HG03469 (cell line): Measurements from ENCODE around the gene PRRX1.

Source experiments
- ATAC-seq: cut with Tn5 transposase; IDR thresholded peaks from one replicate; pipeline ENCODE4 v1.9.1; 2021; ENCODE audit warnings: mild to moderate bottlenecking, moderate library complexity, moderate number of reproducible peaks; ENCODE audit not compliant: unreplicated experiment

Gene PRRX1

DNA sequence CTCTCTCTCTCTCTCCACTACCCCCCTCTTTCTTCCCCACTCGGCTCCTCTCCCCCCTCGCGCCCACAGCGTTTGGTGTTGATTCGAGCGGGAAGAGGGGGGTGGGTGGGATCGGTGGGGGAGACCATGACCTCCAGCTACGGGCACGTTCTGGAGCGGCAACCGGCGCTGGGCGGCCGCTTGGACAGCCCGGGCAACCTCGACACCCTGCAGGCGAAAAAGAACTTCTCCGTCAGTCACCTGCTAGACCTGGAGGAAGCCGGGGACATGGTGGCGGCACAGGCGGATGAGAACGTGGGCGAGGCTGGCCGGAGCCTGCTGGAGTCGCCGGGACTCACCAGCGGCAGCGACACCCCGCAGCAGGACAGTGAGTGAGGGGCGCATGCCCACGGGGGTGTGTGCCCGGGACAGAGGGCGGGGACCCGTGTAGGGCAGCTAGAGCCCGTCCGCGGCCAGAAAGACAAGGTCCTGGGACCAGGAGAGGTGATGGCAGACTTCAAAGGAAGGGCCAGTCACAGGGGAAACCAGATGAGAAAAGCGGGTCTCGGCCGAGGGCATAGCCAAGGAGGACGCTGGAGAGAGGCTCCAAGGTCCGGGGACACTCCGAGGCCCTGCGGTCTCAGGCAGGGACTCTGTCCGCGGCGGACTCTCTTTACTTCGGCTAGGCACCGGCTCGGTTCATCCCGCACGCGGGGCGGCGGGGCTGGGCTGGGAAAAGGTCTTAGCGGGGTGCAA lies at the start of gene PRRX1:
TSS of gene PRRX1 (plus strand) at position 39 of the 735 bp plus-strand sequence. CDS start at position 127, 88 bp downstream.
- ATAC-seq: no peak

DNA sequence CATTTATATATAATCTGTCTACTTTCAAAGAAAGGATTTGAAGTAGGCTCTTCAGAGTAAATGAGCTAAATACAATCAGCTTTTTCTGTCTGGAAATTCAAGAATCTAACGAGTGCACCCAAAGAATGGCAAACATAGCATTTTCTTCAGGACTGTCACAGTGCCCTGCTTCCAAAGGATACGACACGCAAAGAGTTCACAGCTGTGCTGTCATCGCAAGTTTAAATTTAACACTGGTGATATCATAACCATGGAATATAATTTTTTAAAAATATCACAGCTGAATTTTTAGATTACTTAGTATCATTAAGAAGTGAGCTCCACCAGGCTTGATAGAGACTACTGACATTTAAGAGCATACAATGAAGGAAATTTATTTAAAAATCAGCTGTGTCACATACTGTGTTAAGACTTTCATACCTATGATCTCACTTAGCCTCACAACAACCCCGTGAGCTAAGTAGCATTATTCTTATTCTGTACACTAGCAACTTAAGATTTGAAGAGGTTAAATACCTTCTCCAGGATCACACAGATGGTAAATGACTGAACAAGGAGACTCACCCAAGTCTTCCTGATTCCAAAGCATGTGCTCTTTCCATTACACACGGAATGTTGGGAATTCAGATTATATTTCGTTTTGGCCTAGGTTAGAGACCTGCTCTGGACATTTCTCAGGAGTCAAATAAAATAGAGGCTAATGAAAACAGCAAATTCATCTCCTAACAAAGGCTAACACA lies 46.2 kb upstream of the PRRX1 start:
- no peak for ATAC-seq

DNA sequence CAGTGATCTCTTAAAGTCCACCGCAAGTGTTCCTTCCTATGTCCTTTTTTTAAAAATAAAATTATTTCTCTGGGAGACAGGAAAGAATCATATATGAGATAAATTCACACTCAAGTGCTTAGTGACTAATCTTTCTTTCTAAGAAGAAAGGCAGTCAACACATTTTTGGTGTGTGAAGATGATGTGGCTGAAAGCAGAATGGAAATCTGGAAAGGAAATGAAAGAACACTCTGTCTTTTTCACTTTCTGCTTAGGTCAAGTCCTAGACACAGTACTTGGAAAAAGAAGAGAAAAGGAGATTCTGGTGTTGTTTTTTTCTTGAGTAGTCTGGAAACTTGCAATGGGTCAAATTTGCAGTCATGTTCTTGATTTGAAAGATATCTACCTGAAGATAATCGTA lies 45.5 kb upstream of the PRRX1 start:
- no peak for ATAC-seq

DNA sequence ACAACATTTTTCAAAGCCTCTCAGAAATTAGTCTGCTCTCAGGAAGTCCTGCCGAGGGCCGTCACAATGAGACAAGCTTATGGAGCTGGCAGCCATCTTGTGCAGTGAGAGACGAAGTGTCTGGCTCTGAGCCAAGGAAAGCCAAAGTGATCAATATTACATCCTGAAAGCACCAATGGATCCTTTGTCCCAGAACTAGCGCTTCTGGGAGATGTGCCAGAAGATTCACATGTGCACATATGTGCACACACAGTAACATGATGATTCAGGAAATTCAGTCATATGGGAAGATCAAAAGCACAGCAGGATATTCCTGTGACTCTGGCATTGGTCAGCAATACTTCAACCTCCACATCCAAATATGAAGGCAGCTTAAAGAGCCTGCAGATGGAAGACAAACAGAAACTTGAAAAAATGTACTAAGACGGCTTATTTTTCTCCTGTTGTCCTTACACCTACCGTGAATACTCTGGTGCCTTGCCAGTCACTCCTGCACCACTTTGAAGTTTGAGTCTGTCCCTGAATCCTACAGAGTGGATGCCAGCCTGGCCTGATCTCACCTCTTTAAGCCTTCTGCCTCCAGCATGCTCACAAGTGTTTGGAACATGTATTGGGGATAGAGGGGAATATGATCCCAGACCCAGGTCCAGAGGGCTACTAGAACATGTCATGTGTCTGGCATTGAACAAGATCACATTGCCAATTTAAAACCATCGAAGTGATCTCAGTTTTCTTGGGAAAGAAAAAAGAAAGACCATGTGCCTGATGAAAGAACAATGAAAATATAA lies 44.5 kb upstream of the PRRX1 start:
- no peak for ATAC-seq

DNA sequence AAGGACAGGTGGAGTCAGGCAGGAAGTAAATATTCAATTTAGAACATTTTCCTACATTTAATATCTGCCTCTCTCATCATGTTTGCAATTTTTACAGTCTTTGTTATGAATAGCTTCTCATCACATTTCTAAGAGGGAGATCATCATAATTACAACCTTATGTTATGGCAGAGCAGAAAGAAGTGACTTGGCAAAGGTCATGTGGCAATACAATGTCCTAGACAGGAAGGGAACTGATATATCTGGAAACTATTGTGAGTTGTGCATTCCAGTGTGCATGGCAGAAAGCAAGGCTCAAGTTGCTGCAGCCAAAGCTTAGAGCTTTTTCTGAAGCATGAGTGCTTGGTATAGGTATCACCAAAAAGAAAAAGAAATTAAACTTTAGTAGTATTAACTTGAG lies 43.8 kb upstream of the PRRX1 start:
- ATAC-seq: no peak

DNA sequence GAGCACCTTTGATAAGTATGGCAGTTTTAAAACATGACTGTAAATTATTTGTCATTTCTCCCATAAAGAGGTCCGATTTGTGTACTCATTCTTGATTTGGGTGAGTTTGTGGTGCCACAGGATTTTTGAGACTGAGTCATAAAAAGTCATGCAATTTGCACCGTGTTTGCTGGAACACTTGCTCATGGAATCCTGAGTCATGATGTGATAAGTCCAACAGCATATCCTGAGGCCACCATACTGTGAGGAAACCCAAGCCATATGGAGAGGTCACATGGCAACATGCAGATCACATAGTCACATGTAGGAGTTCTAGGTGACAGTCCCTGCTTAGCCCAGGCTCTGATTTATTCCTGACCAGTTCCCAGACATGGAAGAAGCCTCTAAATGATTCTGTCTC lies 40.8 kb upstream of the PRRX1 start:
- no peak for ATAC-seq

DNA sequence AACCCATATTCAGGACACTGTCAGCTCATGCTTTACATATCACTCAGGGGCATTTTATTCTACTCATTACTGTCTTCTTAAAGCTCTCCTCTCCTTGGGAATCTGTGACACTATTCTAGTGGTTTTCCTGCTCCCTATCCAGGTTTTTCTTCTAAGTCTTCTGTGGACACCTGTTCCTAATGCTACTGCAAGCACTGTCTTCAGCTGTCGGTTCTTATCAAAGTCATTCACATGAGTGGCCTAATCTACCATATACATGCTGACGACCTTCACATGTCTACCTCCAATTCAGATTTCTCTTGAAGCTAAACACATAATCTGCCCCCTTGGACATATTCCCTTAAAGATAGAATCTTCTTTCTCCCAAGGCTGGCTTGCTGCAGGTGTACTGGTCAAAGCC lies 39.8 kb upstream of the PRRX1 start:
- no peak for ATAC-seq

DNA sequence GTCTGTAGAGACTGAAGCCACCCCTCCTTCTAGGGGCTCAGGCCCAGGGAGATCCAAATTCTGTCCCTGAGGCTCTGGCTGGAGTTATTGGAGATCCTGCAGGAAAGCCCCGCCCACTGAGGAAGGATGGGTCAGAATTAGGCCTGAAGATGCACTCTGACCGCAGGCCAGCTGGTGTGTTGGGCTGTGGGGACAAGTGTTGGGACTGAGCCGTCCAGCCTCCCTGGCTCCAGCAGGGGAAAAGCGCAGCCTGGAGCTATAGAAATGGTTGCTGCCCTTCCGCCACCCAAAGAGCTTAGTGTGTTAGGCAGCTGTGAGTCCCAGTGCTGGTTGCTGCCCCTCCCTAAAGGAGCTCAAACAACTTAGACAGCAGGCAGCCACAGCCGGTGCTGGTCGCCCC lies 33.0 kb upstream of the PRRX1 start:
- ATAC-seq: no peak

DNA sequence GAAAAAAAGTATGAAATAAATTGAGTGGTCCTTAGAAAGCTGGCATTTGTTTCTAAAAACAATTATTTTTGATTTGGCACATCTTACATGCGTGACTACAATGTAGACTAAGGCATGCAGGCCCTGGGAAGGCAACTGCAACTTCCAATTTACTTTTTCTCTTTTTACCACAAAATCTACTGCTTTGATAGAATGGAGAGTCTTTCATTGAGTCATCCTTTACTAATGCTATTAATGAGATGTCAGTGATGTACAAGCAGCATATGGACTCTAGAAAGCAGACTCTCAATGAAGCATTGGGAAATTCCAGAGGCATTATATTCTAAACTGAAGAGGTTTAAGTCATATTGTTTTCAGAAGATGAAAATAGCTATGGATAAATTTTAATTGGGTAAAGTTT lies 29.6 kb upstream of the PRRX1 start:
- no peak for ATAC-seq

DNA sequence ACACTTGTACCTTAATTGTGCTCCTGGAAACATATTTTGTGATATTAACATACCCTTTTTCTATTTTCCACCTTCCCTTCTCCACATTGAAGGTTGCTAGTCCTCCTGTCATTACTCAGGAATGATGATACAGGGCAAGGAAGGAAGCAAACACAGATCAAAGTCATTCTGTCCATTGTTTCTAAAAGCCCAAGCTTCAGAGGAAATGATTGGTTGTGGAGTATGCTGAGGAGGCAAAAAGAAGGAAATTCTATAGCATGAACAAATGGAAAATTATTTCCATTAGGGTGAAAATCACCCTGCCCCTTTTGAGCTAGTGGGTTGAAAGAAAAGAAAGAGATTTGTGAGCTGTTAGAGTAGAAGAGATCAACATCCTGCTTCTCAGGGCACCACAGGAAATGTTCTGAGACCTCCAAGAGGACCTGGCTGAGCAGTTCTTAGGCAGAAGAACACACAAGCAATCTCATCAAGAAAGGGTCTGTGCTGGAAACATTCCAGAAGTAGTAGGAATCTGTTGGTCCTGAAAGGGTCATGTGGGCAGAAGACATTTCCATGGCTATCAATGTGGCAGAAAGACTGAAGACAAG lies 29.0 kb upstream of the PRRX1 start:
- no peak for ATAC-seq

DNA sequence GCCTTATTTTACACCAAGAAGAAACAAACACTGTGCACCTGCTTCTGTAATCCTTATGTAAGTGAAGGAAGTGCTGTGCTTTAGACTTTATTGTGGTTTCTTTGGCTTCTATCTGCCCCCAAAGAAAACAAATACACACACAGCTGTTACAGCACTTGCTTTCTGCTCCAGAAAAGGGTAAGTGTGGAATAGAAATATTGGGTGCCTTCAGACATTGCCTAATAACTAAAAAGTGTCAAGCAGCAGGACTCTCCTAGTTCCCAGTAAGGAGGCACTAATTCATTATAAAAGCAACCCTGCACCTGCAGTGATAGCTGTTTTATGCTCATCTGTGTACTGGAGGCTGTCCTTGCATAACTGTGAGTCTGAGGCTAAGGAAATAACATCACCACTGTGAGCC lies 23.4 kb upstream of the PRRX1 start:
- no peak for ATAC-seq

DNA sequence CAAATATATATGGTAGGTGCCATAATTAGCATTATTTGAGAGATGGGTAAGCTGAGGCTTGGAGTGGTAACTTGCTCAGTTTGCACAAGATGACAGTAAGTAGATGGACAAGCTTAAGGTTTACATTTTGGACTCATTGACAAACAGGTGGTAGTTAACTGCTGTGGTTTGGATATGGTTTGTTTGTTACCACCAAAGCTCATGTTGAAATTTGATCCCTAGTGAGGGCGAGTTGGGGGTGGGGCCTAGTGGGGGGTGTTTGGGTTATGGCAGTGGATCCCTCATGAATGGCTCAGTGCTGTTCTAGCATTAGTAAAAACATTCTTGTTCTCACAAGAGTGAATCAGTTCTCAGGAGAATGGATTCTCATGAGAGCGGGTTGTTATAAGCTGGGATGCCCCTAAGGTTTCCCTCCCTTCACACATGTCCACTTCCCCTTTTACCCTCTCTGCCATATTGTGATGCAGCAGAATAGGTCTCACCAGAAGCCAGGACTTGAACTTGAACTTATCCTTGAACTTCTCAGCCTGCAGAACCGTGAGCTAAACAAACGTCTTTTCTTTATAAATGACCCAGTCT lies 6.6 kb upstream of the PRRX1 start:
- no peak for ATAC-seq

DNA sequence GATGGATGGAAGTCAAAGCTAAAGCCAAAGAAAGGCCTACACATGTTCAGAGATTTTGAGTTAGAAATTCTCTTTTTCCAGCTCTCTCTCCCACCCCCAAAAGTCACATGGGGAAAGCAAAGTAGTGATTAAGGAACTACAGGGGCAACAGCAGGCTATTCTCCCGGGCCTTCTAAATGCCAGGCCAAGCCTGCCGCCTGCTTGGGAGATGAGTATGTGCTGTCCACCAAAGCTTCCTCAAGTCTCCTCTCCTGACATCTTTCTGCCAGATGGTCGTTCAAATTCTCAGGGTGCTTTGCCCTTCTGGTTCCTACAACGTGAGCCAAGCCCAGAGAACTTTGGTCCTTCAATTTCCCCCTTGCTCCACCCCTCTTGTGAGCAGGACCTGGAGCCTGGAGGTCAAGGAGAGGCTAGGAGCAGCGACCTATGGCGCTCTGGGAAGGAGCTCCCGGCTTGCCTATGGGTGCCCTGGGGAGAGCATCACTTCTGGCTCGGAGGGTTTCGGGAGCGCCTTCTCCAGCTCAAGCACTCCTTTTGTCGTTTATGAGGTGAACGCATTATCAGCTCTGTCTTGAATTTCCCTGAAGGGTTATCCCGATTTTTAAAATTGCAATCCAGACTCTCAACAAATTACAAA lies 4.4 kb upstream of the PRRX1 start:
- no peak for ATAC-seq

DNA sequence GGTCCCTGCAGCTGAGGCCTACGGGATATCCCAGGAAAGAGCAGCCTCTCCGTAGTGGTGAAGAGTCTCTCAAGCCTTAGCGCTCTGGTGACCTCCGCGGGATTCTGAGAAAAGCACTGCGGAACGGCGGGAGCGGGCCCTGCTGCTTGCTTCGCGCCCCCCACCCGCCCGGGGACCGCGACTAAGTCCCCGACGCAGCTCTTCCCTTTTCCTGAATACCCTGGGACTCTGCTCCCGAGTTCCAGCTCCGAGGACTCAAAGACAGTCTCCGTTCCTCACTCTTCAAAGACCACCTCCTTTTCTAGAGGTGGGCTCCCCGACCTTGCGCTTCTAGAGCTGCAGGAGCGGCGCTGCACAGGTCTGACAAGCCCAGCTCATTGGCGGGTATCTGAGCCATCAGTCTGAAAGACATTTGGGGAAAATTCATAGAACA lies 3.6 kb upstream of the PRRX1 start:
- no peak for ATAC-seq

DNA sequence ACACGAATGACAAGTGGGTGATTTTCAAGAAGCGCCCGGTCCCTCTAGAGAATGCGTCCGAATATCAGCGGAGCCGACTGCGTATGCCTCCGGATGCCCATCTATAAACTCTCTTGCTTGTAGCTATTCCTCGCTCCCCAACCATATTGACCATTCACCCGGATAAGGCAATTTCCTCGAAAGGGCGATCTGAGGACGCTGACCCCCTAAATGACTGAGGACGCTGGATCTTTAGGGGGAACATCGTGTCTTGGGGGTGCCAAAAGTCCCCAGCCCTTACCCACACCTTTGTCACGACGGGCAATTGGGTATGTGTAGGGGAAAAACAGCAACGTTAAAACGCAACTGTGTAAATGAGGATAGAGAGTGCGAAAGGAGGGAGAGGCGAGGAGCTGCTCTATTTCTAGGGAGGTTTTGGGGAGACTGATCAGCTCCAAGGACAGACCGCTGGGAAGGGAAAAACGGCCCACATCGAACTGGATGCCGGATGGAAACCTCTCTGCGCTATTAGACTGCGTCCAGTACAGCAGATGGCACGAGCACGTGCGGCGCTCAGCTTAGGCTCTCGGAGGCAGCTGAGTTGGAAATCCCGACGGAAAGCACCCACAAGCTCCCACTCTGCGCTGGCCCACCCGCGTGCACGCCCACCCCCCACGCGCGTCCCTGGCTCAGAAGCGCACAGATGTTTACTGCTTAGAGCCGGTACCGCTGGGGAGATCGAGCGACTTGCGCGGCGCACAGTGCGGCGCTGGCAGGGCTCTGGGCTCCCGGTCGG lies 2.9 kb upstream of the PRRX1 start:
- ATAC-seq: no peak

DNA sequence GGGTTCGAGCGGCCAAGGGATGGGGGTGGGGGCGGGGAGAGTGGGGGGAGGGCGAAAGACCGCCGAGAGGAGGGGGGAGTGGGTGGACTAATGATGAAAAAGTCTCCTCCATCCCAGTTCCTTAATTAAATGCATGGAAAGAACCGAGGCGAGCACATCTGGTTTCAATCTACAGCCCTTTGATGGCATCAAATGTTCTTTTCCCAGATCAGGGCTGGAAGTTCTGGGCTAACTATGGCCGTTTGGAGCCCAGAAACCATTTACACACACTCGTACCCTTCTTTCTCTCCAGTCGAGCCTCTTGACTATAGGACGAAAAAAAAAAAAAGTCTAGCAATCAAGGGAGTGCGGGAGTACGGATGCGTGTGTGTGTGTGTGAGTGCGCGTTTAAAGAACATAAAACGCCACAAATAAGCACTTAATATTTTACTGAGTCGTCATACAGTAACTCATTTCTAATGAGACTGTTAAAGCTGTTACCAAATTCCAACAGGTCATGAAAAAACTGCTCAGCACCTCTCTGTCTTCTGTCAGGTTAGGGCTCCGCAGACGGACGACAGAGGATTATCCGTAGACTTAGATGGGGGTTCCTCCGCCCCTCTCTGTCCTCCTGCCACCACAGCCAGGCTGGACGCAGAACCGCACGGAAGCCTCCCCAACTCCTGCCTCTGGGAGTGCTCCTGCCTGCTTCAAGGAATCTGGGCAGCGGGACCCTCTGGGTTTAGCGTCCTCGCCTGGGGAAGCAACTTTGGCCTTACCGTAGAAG lies 2.1 kb upstream of the PRRX1 start:
- ATAC-seq: no peak

DNA sequence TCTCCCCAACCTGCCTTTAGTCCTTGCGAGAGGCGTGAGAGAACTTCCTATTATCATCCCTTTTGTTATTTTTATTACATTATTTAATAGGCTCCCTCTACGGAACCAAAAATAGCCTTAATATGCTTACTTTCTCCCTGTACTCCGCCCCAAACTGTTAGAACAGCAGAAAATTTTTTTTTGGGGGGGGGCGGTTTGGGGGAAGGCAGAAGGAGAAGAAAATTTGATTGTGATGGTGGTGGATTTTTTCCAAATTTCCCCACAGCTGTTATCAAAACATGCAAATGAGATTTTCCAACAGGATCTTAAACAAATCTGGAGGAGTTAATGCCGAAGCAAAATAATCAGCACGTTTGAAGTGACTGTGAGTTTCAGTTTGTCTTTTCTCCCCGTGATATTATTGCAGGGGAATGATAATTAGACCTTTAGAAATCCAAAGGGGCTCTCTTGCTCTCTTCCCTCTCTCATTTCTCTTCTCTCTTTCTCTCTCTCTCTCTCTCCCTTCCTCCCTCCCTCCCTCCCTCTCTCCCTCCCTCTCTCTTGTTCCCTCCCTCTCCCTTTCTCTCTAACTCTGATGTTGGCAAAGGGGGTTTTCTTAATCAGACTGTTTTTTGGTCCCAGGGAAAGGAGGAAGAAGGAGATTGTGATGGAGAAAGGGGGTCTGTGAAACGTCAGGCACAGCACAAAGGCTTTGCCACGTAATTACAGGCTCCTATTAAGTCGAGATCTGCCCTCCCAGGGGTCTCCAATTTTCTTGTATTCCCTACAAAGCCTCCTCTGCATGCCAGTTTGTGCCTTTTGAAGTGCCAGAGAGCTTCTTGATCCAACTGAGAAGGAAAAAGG lies 1.1 kb upstream of the PRRX1 start:
- no peak for ATAC-seq
